A549 (cell line): ENCODE measurements around the gene NEXN. TPM values are rescaled to one million over a fixed set of nuclear protein-coding genes. Genes with fewer than 3 reads are reported as not detected.

Experiments used
- ATAC-seq, 2 experiments: fragments of 200-7000 bp in 1 of 2; fragments of >200 bp in 1 of 2; cut with Nextera tagmentation in 1 of 2; cut with Tn5 transposase in 1 of 2; 3 replicates each; pipeline versions ENCODE4 v1.8.0 to v1.9.1; 2018 to 2020; ENCODE audit warnings: mild to moderate bottlenecking in 1 of 2, moderate library complexity in 1 of 2
- CTCF ChIA-PET: fragments of 300-600 bp; sonication (Branson Sonifier 250); formaldehyde crosslinking; extraction: SDS; loops from one replicate; lab custom pipeline; 2021; ENCODE audit warnings: antibody characterized with exemption, inconsistent platforms; lab: Yijun Ruan, JAX
- POLR2A ChIA-PET: fragments of 350-600 bp; formaldehyde crosslinking; extraction: SDS; loops from one replicate; lab custom pipeline; 2021; ENCODE audit warnings: antibody characterized with exemption, inconsistent platforms; lab: Yijun Ruan, JAX
- DNase-seq, 2 experiments: peaks; one replicate each; pipeline versions ENCODE4 v3.0.0 to v3.0.0-alpha.2; 2011 to 2016; ENCODE audit warnings: low read depth in 1 of 2, low spot score in 1 of 2
- FAIRE-seq: peaks from 2 replicates; lab custom pipeline; 2011; peaks lifted over from hg19 to GRCh38; lab: Jason Lieb, UNC
- H3K27ac ChIP-seq, 2 experiments: fragments of >200 bp; sonication (Bioruptor Twin); formaldehyde crosslinking; 3 replicates each; pipeline ENCODE4 v1.5.1; 2016 to 2017
- H3K4me1 ChIP-seq: fragments of >200 bp; sonication (Bioruptor Twin); formaldehyde crosslinking; 3 replicates; pipeline ENCODE4 v1.6.1; 2016
- H3K4me2 ChIP-seq: fragments of >200 bp; sonication (Bioruptor Twin); formaldehyde crosslinking; 3 replicates; pipeline ENCODE4 v1.6.1; 2016
- H3K4me3 ChIP-seq: fragments of >200 bp; sonication (Bioruptor Twin); formaldehyde crosslinking; 3 replicates; pipeline ENCODE4 v1.5.1; 2016
- H3K9me3 ChIP-seq: fragments of >200 bp; sonication (Bioruptor Twin); formaldehyde crosslinking; 3 replicates; pipeline ENCODE4 v1.6.1; 2016
- CBX8 ChIP-seq: fragments of 200-600 bp; sonication (generic); IDR thresholded peaks from 2 replicates; pipeline ENCODE4 v1.6.1; 2016
- CHD4 ChIP-seq: fragments of 200-600 bp; sonication (generic); IDR thresholded peaks from 2 replicates; pipeline ENCODE4 v1.6.1; 2016; ENCODE audit warnings: antibody characterized with exemption, mild to moderate bottlenecking, borderline replicate concordance
- EHF ChIP-seq: fragments of 250-450 bp; sonication (Bioruptor Pico); IDR thresholded peaks from 2 replicates; pipeline ENCODE4 v1.5.0; 2020; ENCODE audit warnings: mild to moderate bottlenecking
- HEYL ChIP-seq: fragments of 250-450 bp; sonication (Bioruptor Pico); IDR thresholded peaks from 2 replicates; pipeline ENCODE4 v1.8.0; 2021; ENCODE audit warnings: mild to moderate bottlenecking, moderate library complexity
- JUNB ChIP-seq: fragments of >200 bp; sonication (Bioruptor Twin); formaldehyde crosslinking; IDR thresholded peaks from 2 replicates; pipeline ENCODE4 v1.6.1; 2016
- KDM1A ChIP-seq: fragments of 200-600 bp; sonication (generic); IDR thresholded peaks from 2 replicates; pipeline ENCODE4 v1.6.1; 2016; ENCODE audit warnings: low read depth, mild to moderate bottlenecking
- POLR2A ChIP-seq: IDR thresholded peaks from 2 replicates; pipeline ENCODE4 v1.6.1; 2012; ENCODE audit warnings: mild to moderate bottlenecking, low read length
- RCOR1 ChIP-seq: fragments of 150-350 bp; IDR thresholded peaks from 2 replicates; pipeline ENCODE4 v1.6.1; 2014; ENCODE audit warnings: antibody characterized with exemption, low read length, low read depth
- WGBS: methylation state at CpG from one replicate; pipeline ENCODE4 v1.1.6; 2017; ENCODE audit errors: missing lambda C conversion rate; 5-methylcytosine and 5-hydroxymethylcytosine counted together
- polyA plus RNA-seq, 4 experiments: library from polyadenylated mRNA; depleted of rRNA in 3 of 4; stranded (reverse); fragments of >200 nt; fragmentation: RNase III in 1 of 4; extraction: RNeasy Plus Mini Kit Qiagen cat#74134 plus additional on column Dnase treatment in 1 of 4; gene quantifications; 2 replicates in 3 of 4; 3 replicates in 1 of 4; pipeline ENCODE4 v1.2.3, GENCODE V29; 2011 to 2017
- TF ChIP-seq, protein P1 (sequence below): fragments of >200 bp; sonication (Bioruptor Twin); formaldehyde crosslinking; IDR thresholded peaks from 3 replicates; pipeline ENCODE4 v1.6.1; 2016
- TF ChIP-seq, protein P2 (sequence below): fragments of 200-600 bp; sonication (generic); IDR thresholded peaks from 2 replicates; pipeline ENCODE4 v1.6.1; 2016; ENCODE audit warnings: antibody characterized with exemption, mild to moderate bottlenecking, moderate library complexity
- TF ChIP-seq, protein P3 (sequence below): fragments of 150-350 bp; IDR thresholded peaks from 2 replicates; pipeline ENCODE4 v1.6.1; 2014; ENCODE audit warnings: low read depth, mild to moderate bottlenecking, low read length

The NEXN gene
- polyA plus RNA-seq, 2 of the 4 experiments (the other 2 are of a cell fraction) = 1.8 to 8.2 TPM

GRCh38 chr1:77873461-77873860 is 15.0 kb upstream of the NEXN start:
- Histone ChIP-seq H3K27ac (no peak overlapping the region), H3K4me3 (no peak overlapping the region), H3K4me2 (no peak overlapping the region), H3K4me1 (peaks cover 9% of the 10 kb centered on the region; the same call in 2 of the 3 replicates), H3K9me3 (no peaks in the 10 kb centered on the region)
- CTCF ChIA-PET = no interaction called here
- TF ChIP-seq, protein P1, sequence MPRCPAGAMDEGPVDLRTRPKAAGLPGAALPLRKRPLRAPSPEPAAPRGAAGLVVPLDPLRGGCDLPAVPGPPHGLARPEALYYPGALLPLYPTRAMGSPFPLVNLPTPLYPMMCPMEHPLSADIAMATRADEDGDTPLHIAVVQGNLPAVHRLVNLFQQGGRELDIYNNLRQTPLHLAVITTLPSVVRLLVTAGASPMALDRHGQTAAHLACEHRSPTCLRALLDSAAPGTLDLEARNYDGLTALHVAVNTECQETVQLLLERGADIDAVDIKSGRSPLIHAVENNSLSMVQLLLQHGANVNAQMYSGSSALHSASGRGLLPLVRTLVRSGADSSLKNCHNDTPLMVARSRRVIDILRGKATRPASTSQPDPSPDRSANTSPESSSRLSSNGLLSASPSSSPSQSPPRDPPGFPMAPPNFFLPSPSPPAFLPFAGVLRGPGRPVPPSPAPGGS = no peak
- no peak for TF ChIP-seq CBX8
- no peak for TF ChIP-seq CHD4
- TF ChIP-seq, protein P2, sequence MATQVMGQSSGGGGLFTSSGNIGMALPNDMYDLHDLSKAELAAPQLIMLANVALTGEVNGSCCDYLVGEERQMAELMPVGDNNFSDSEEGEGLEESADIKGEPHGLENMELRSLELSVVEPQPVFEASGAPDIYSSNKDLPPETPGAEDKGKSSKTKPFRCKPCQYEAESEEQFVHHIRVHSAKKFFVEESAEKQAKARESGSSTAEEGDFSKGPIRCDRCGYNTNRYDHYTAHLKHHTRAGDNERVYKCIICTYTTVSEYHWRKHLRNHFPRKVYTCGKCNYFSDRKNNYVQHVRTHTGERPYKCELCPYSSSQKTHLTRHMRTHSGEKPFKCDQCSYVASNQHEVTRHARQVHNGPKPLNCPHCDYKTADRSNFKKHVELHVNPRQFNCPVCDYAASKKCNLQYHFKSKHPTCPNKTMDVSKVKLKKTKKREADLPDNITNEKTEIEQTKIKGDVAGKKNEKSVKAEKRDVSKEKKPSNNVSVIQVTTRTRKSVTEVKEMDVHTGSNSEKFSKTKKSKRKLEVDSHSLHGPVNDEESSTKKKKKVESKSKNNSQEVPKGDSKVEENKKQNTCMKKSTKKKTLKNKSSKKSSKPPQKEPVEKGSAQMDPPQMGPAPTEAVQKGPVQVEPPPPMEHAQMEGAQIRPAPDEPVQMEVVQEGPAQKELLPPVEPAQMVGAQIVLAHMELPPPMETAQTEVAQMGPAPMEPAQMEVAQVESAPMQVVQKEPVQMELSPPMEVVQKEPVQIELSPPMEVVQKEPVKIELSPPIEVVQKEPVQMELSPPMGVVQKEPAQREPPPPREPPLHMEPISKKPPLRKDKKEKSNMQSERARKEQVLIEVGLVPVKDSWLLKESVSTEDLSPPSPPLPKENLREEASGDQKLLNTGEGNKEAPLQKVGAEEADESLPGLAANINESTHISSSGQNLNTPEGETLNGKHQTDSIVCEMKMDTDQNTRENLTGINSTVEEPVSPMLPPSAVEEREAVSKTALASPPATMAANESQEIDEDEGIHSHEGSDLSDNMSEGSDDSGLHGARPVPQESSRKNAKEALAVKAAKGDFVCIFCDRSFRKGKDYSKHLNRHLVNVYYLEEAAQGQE = no peak
- no peak for TF ChIP-seq JUNB
- TF ChIP-seq RCOR1 = no peak
- no peak for ATAC-seq
- no peak for DNase-seq
- FAIRE-seq = no peak
- POLR2A ChIA-PET = no interaction called here
- WGBS = 98% methylated on average over 1 of the region's 1 CpG

GRCh38 chr1:77874804-77875445 is 13.5 kb upstream of the NEXN start:
- no peak for ATAC-seq
- Histone ChIP-seq H3K4me1 (peaks cover 9% of the 10 kb centered on the region; the same call in 2 of the 3 replicates), H3K4me3 (no peak overlapping the region), H3K27ac (no peak overlapping the region), H3K9me3 (no peaks in the 10 kb centered on the region), H3K4me2 (no peak overlapping the region; the same call in 2 of the 3 replicates)
- ChIA-PET POLR2A (no interaction called here), CTCF (no interaction called here)
- 87% methylated on average over 4 of the region's 4 CpGs for WGBS
- peak in 1 of 2 experiments; percentile 12 for DNase-seq
- TF ChIP-seq, protein P1 = no peak
- TF ChIP-seq, protein P2 = no peak
- no peak for TF ChIP-seq EHF
- no peak for TF ChIP-seq HEYL (CRISPR knock-in tag)
- no peak for TF ChIP-seq POLR2A
- TF ChIP-seq, protein P3, sequence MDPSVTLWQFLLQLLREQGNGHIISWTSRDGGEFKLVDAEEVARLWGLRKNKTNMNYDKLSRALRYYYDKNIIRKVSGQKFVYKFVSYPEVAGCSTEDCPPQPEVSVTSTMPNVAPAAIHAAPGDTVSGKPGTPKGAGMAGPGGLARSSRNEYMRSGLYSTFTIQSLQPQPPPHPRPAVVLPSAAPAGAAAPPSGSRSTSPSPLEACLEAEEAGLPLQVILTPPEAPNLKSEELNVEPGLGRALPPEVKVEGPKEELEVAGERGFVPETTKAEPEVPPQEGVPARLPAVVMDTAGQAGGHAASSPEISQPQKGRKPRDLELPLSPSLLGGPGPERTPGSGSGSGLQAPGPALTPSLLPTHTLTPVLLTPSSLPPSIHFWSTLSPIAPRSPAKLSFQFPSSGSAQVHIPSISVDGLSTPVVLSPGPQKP = no peak
- no peak for TF ChIP-seq KDM1A
- no peak for FAIRE-seq
